Fibroblast of lung (primary cell): ENCODE data around the gene KIAA1549. TPM values are rescaled to one million over a fixed set of nuclear protein-coding genes. Genes with fewer than 3 reads are reported as not detected.
"Not testable (repeated sequence)": the region's sequence is repeated elsewhere in the genome, so short reads cannot be mapped to it uniquely, and the experiment has no call there.

Source experiments
- DNase-seq, 2 donors: peaks; one replicate each; pipeline versions ENCODE4 v3.0.0 to v3.0.0-alpha.2; 2010; ENCODE audit warnings: low read depth in 2 of 2
- H2AFZ ChIP-seq: 2 replicates; pipeline ENCODE4 v1.5.1; 2012; ENCODE audit warnings: low read length, control low read depth, inconsistent platforms
- H3K27ac ChIP-seq: 2 replicates; pipeline ENCODE4 v1.5.1; 2011; ENCODE audit warnings: low read length, control low read depth; ENCODE audit not compliant: insufficient read depth
- H3K27me3 ChIP-seq: 2 replicates; pipeline ENCODE4 v1.5.1; 2011; ENCODE audit warnings: mild to moderate bottlenecking, low read length; ENCODE audit not compliant: control insufficient read depth, insufficient read depth
- H3K36me3 ChIP-seq: 2 replicates; pipeline ENCODE4 v1.5.1; 2011; ENCODE audit warnings: low read length; ENCODE audit not compliant: control insufficient read depth, insufficient read depth
- H3K4me1 ChIP-seq: 2 replicates; pipeline ENCODE4 v1.5.1; 2011; ENCODE audit warnings: low read length; ENCODE audit not compliant: control insufficient read depth, insufficient read depth; ENCODE audit errors: extremely low read depth
- H3K4me2 ChIP-seq: 2 replicates; pipeline ENCODE4 v1.5.1; 2011; ENCODE audit warnings: low read length, control low read depth; ENCODE audit not compliant: insufficient read depth; ENCODE audit errors: extremely low read depth
- H3K4me3 ChIP-seq, 4 experiments: fragments of 200-600 bp in 1 of 4; sonication (generic) in 1 of 4; replicated peaks in 1 of 4; 2 replicates each; pipeline ENCODE4 v1.5.1; 2011 to 2016; ENCODE audit warnings: low read length in 4 of 4, low read depth in 3 of 4, mild to moderate bottlenecking in 3 of 4, control low read depth in 2 of 4, inconsistent platforms in 1 of 4, mixed read lengths in 1 of 4; ENCODE audit not compliant: insufficient read depth in 1 of 4; ENCODE audit errors: control extremely low read depth in 1 of 4
- H3K79me2 ChIP-seq: 2 replicates; pipeline ENCODE4 v1.5.1; 2012; ENCODE audit warnings: mild to moderate bottlenecking, low read length, inconsistent platforms; ENCODE audit not compliant: control insufficient read depth, insufficient read depth
- H3K9ac ChIP-seq: 2 replicates; pipeline ENCODE4 v1.5.1; 2011; ENCODE audit warnings: mild to moderate bottlenecking, low read length, control low read depth; ENCODE audit not compliant: insufficient read depth
- H3K9me3 ChIP-seq: 2 replicates; pipeline ENCODE4 v1.5.1; 2012; ENCODE audit warnings: low read depth, low read length; ENCODE audit not compliant: control insufficient read depth, insufficient read depth
- H4K20me1 ChIP-seq: 2 replicates; pipeline ENCODE4 v1.5.1; 2011; ENCODE audit warnings: low read length; ENCODE audit not compliant: control insufficient read depth, insufficient read depth; ENCODE audit errors: extremely low read depth
- CTCF ChIP-seq, 2 donors: IDR thresholded peaks in 1 of 2; conservative IDR thresholded peaks in 1 of 2; 1 replicate in 1 of 2; 2 replicates in 1 of 2; pipeline ENCODE4 v1.5.1; 2011 to 2012; ENCODE audit warnings: low read length in 2 of 2, control low read depth in 1 of 2, inconsistent platforms in 1 of 2, low read depth in 1 of 2, mild to moderate bottlenecking in 1 of 2
- EZH2 ChIP-seq: IDR thresholded peaks from 2 replicates; pipeline ENCODE4 v1.5.1; 2012; ENCODE audit warnings: low read length, control low read depth, mild to moderate bottlenecking; ENCODE audit errors: missing control alignments
- polyA plus RNA-seq, 2 donors: library from polyadenylated mRNA; depleted of rRNA in 1 of 2; stranded (reverse) in 1 of 2; unstranded in 1 of 2; fragments of >200 nt; gene quantifications; 2 replicates each; pipeline ENCODE4 v1.2.1, GENCODE V29; 2011 to 2012; ENCODE audit warnings: missing spikeins in 1 of 2
- total RNA-seq: library from RNA; depleted of rRNA; stranded (reverse); fragments of >200 nt; gene quantifications from 2 replicates; pipeline ENCODE4 v1.2.1, GENCODE V29; 2014

Gene KIAA1549
- total and polyA plus RNA-seq, 2 donors (not counting 1 experiment from before 2014, with no cell fraction given) = 0.48 to 0.66 TPM

GRCh38 chr7:138943061-138943460 is 38.1 kb downstream of the KIAA1549 start:
- Histone ChIP-seq H3K36me3 (no peaks in the 10 kb centered on the region), H2AFZ (no peak overlapping the region), H3K4me2 (no peak overlapping the region), H3K9me3 (no peaks in the 10 kb centered on the region), H4K20me1 (no peaks in the 10 kb centered on the region), H3K27me3 (no peaks in the 10 kb centered on the region), H3K9ac (no peak overlapping the region), H3K27ac (no peak overlapping the region), H3K4me3 (no peak overlapping the region), H3K4me1 (no peaks in the 10 kb centered on the region), H3K79me2 (no peaks in the 10 kb centered on the region)
- no peak for DNase-seq
- TF ChIP-seq EZH2 (no peak), CTCF (conservative IDR thresholded peaks at IDR 0.05 in 1 of 2, IDR thresholded peaks at IDR 0.05 in 1 of 2; ENCODE audit: low read depth in 1 of 2, low read length in 2 of 2) (no peak)

GRCh38 chr7:138941545-138941944 is 39.6 kb downstream of the KIAA1549 start:
- no peak overlapping the region for H3K4me3 ChIP-seq
- H3K9me3 ChIP-seq = no peaks in the 10 kb centered on the region
- no peaks in the 10 kb centered on the region for H3K36me3 ChIP-seq
- no peak for DNase-seq
- no peaks in the 10 kb centered on the region for H4K20me1 ChIP-seq
- no peaks in the 10 kb centered on the region for H3K79me2 ChIP-seq
- no peaks in the 10 kb centered on the region for H3K27me3 ChIP-seq
- TF ChIP-seq CTCF (conservative IDR thresholded peaks at IDR 0.05 in 1 of 2, IDR thresholded peaks at IDR 0.05 in 1 of 2; ENCODE audit: low read depth in 1 of 2, low read length in 2 of 2) = no peak
- no peak for TF ChIP-seq EZH2
- H3K27ac ChIP-seq = no peak overlapping the region
- no peaks in the 10 kb centered on the region for H3K4me1 ChIP-seq
- H3K4me2 ChIP-seq = no peak overlapping the region
- H3K9ac ChIP-seq = no peak overlapping the region
- no peak overlapping the region for H2AFZ ChIP-seq

- not testable (repeated sequence) for H3K4me3 ChIP-seq, H3K36me3 ChIP-seq, H3K9me3 ChIP-seq, H4K20me1 ChIP-seq, H3K9ac ChIP-seq, H2AFZ ChIP-seq, H3K4me1 ChIP-seq, H3K79me2 ChIP-seq, H3K27ac ChIP-seq, H3K4me2 ChIP-seq, H3K27me3 ChIP-seq, DNase-seq
Observed at GRCh38 chr7:138940602-138941001, 40.6 kb downstream of the KIAA1549 start.
